ENCODE results near the gene PHACTR4.
A peak's percentile ranks its signal among the peaks of the same experiment; 100 is the strongest.
"Not testable (repeated sequence)": the region's sequence is repeated elsewhere in the genome, so short reads cannot be mapped to it uniquely, and the experiment has no call there.

Gene PHACTR4

GRCh38 chr1:28341591-28341990 is 27.9 kb upstream of the PHACTR4 start:
- no peaks in the 10 kb centered on the region for H3K4me1 ChIP-seq (ENCODE audit: insufficient read depth, low read length)
- H3K27ac ChIP-seq (ENCODE audit: low read length) = no peak overlapping the region
- no peaks in the 10 kb centered on the region for H3K27me3 ChIP-seq (ENCODE audit: insufficient read depth, low read length)
- H3K9me3 ChIP-seq (ENCODE audit: insufficient read depth, low read depth, low read length) = no peaks in the 10 kb centered on the region
- no peak overlapping the region for H3K9ac ChIP-seq (ENCODE audit: low read depth, low read length)
- no peak overlapping the region for H3K4me3 ChIP-seq (ENCODE audit: low read length)
- no peaks in the 10 kb centered on the region for H3K36me3 ChIP-seq (ENCODE audit: insufficient read depth, low read depth, low read length)

GRCh38 chr1:28343405-28343804 is 26.1 kb upstream of the PHACTR4 start:
- Histone ChIP-seq H3K4me1 (ENCODE audit: insufficient read depth, low read length) (no peaks in the 10 kb centered on the region), H3K9ac (ENCODE audit: low read depth, low read length) (no peak overlapping the region), H3K9me3 (ENCODE audit: insufficient read depth, low read depth, low read length) (no peaks in the 10 kb centered on the region), H3K36me3 (ENCODE audit: insufficient read depth, low read depth, low read length) (no peaks in the 10 kb centered on the region), H3K4me3 (ENCODE audit: low read length) (no peak overlapping the region), H3K27me3 (ENCODE audit: insufficient read depth, low read length) (no peaks in the 10 kb centered on the region), H3K27ac (ENCODE audit: low read length) (no peak overlapping the region)

GRCh38 chr1:28353248-28353810 is 16.2 kb upstream of the PHACTR4 start:
- H3K4me1 ChIP-seq (ENCODE audit: insufficient read depth, low read length); H3K36me3 ChIP-seq (ENCODE audit: insufficient read depth, low read depth, low read length); H3K27me3 ChIP-seq (ENCODE audit: insufficient read depth, low read length); H3K4me3 ChIP-seq (ENCODE audit: low read length); H3K9me3 ChIP-seq (ENCODE audit: insufficient read depth, low read depth, low read length); H3K27ac ChIP-seq (ENCODE audit: low read length); H3K9ac ChIP-seq (ENCODE audit: low read depth, low read length): not testable (repeated sequence)

- no peak overlapping the region for H3K27ac ChIP-seq (ENCODE audit: low read length)
These were observed 15.4 kb upstream of the PHACTR4 start for GRCh38 chr1:28354121-28354520.

DNA sequence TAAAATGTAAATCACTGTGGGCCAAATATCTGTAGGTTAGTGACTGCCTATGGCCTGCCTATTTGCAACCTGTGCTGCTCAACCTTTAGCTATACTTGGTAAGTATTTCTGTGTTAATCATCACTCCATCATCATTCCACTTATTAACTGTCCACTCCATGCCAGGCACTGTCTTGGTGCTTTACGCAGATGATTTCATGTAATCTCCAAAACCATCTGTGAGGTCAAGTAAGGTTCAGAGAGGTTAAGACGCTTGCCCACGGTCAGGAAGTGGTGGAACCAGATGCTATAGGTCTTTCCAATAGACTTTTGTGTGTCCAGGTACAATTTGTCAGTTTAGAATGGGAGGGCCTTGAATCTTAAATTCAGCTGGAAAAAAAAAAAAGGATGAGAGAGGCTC is 10.8 kb upstream of the PHACTR4 start:
- H3K4me1 ChIP-seq (ENCODE audit: insufficient read depth, low read length) = no peaks in the 10 kb centered on the region
- no peak overlapping the region for H3K9ac ChIP-seq (ENCODE audit: low read depth, low read length)
- no peaks in the 10 kb centered on the region for H3K9me3 ChIP-seq (ENCODE audit: insufficient read depth, low read depth, low read length)
- H3K4me3 ChIP-seq (ENCODE audit: low read length) = no peak overlapping the region
- H3K27ac ChIP-seq (ENCODE audit: low read length) = no peak overlapping the region
- no peaks in the 10 kb centered on the region for H3K27me3 ChIP-seq (ENCODE audit: insufficient read depth, low read length)
- no peaks in the 10 kb centered on the region for H3K36me3 ChIP-seq (ENCODE audit: insufficient read depth, low read depth, low read length)

More at GRCh38 chr1:28354121-28354520, 15.4 kb upstream of the PHACTR4 start:
- Histone ChIP-seq H3K4me3 (ENCODE audit: low read length) (no peak overlapping the region), H3K4me1 (ENCODE audit: insufficient read depth, low read length) (no peaks in the 10 kb centered on the region), H3K36me3 (ENCODE audit: insufficient read depth, low read depth, low read length) (no peaks in the 10 kb centered on the region), H3K9me3 (ENCODE audit: insufficient read depth, low read depth, low read length) (no peaks in the 10 kb centered on the region), H3K9ac (ENCODE audit: low read depth, low read length) (no peak overlapping the region), H3K27me3 (ENCODE audit: insufficient read depth, low read length) (no peaks in the 10 kb centered on the region)

GRCh38 chr1:28359592-28360239 is 9.8 kb upstream of the PHACTR4 start:
- H3K27ac ChIP-seq (ENCODE audit: low read length) = no peak overlapping the region
- H3K4me3 ChIP-seq (ENCODE audit: low read length) = no peak overlapping the region
- H3K27me3 ChIP-seq (ENCODE audit: insufficient read depth, low read length) = no peaks in the 10 kb centered on the region
- H3K36me3 ChIP-seq (ENCODE audit: insufficient read depth, low read depth, low read length) = no peaks in the 10 kb centered on the region
- no peaks in the 10 kb centered on the region for H3K9me3 ChIP-seq (ENCODE audit: insufficient read depth, low read depth, low read length)
- H3K4me1 ChIP-seq (ENCODE audit: insufficient read depth, low read length) = no peaks in the 10 kb centered on the region
- no peak overlapping the region for H3K9ac ChIP-seq (ENCODE audit: low read depth, low read length)

DNA sequence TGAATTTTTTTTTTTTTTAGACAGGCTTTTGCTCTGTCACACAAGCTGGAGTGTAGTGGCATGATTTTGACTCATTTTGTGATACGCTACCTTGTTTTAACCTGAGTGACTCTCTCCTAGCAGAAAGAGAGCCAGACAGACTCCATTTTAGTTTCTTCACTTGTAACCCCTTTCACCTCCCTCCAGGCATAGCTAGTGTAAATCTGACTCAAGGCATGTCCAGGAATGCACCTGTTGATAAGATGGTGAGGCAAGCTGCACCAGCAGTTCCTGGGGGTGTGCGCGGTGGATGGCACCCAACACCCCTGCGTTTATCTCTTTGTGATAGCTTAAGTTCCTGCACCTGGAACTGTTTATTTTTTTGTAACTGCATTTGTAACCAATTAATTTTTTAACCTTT is 4.7 kb upstream of the PHACTR4 start:
- no peaks in the 10 kb centered on the region for H3K9me3 ChIP-seq (ENCODE audit: insufficient read depth, low read depth, low read length)
- no peak overlapping the region for H3K4me3 ChIP-seq (ENCODE audit: low read length)
- H3K27me3 ChIP-seq (ENCODE audit: insufficient read depth, low read length) = no peaks in the 10 kb centered on the region
- H3K9ac ChIP-seq (ENCODE audit: low read depth, low read length) = no peak overlapping the region
- H3K36me3 ChIP-seq (ENCODE audit: insufficient read depth, low read depth, low read length) = no peaks in the 10 kb centered on the region
- peaks cover 4% of the 10 kb centered on the region; the same call in 1 of the 2 replicates for H3K4me1 ChIP-seq (ENCODE audit: insufficient read depth, low read length)
- no peak overlapping the region for H3K27ac ChIP-seq (ENCODE audit: low read length)

- no peak overlapping the region for H3K9ac ChIP-seq (ENCODE audit: low read depth, low read length)
- peaks cover 4% of the 10 kb centered on the region; the same call in 1 of the 2 replicates for H3K4me1 ChIP-seq (ENCODE audit: insufficient read depth, low read length)
- no peak overlapping the region for H3K4me3 ChIP-seq (ENCODE audit: low read length)
- no peak overlapping the region for H3K27ac ChIP-seq (ENCODE audit: low read length)
- no peaks in the 10 kb centered on the region for H3K27me3 ChIP-seq (ENCODE audit: insufficient read depth, low read length)
- H3K36me3 ChIP-seq (ENCODE audit: insufficient read depth, low read depth, low read length) = no peaks in the 10 kb centered on the region
- no peaks in the 10 kb centered on the region for H3K9me3 ChIP-seq (ENCODE audit: insufficient read depth, low read depth, low read length)
These were observed 3.7 kb upstream of the PHACTR4 start for GRCh38 chr1:28365864-28366263.

GRCh38 chr1:28368608-28369007 is 932 bp upstream of the PHACTR4 start:
- not testable (repeated sequence) for H3K4me3 ChIP-seq (ENCODE audit: low read length); H3K9me3 ChIP-seq (ENCODE audit: insufficient read depth, low read depth, low read length); H3K4me1 ChIP-seq (ENCODE audit: insufficient read depth, low read length); H3K36me3 ChIP-seq (ENCODE audit: insufficient read depth, low read depth, low read length); H3K27ac ChIP-seq (ENCODE audit: low read length); H3K27me3 ChIP-seq (ENCODE audit: insufficient read depth, low read length)
- H3K9ac ChIP-seq (ENCODE audit: low read depth, low read length) = peak overlapping the region; percentile 90; the same call in 1 of the 2 replicates

- peaks cover 8% of the 10 kb centered on the region; the same call in 1 of the 2 replicates for H3K4me1 ChIP-seq (ENCODE audit: insufficient read depth, low read length)
- no peaks in the 10 kb centered on the region for H3K9me3 ChIP-seq (ENCODE audit: insufficient read depth, low read depth, low read length)
- peak overlapping the region; percentile 79 for H3K4me3 ChIP-seq (ENCODE audit: low read length)
- peak overlapping the region; percentile 90 for H3K9ac ChIP-seq (ENCODE audit: low read depth, low read length)
- H3K27me3 ChIP-seq (ENCODE audit: insufficient read depth, low read length) = no peaks in the 10 kb centered on the region
- peaks cover 6% of the 10 kb centered on the region; the same call in 1 of the 2 replicates for H3K36me3 ChIP-seq (ENCODE audit: insufficient read depth, low read depth, low read length)
- H3K27ac ChIP-seq (ENCODE audit: low read length) = peak overlapping the region; percentile 31
These were observed 884 bp downstream of the PHACTR4 start for GRCh38 chr1:28370239-28371009.

DNA sequence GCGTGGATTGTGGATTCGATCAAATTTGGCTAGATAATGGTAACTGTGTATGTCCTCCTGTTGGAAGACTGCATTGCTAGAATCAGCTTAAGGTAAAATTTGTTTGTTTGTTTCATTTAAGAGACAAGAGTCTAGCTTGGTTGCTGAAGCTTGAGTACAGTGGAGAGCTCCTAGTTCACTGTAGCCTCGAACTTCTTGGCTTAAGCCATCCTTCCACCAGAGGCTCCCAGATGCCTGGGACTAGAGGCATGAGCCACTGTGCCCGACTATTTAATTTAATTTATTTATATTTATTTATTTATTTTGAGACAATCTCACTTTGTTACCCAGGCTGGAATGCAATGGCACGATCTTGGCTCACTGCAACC is 1.5 kb downstream of the PHACTR4 start:
- H3K9ac ChIP-seq (ENCODE audit: low read depth, low read length) = peak overlapping the region; percentile 90; the same call in 1 of the 2 replicates
- no peak overlapping the region for H3K27ac ChIP-seq (ENCODE audit: low read length)
- H3K27me3 ChIP-seq (ENCODE audit: insufficient read depth, low read length) = no peaks in the 10 kb centered on the region
- H3K9me3 ChIP-seq (ENCODE audit: insufficient read depth, low read depth, low read length) = no peaks in the 10 kb centered on the region
- H3K4me1 ChIP-seq (ENCODE audit: insufficient read depth, low read length) = peaks cover 8% of the 10 kb centered on the region; the same call in 1 of the 2 replicates
- H3K4me3 ChIP-seq (ENCODE audit: low read length) = peak overlapping the region; percentile 79; the same call in 1 of the 2 replicates
- peaks cover 6% of the 10 kb centered on the region; the same call in 1 of the 2 replicates for H3K36me3 ChIP-seq (ENCODE audit: insufficient read depth, low read depth, low read length)

- not testable (repeated sequence) for H3K9me3 ChIP-seq (ENCODE audit: insufficient read depth, low read depth, low read length); H3K27ac ChIP-seq (ENCODE audit: low read length); H3K27me3 ChIP-seq (ENCODE audit: insufficient read depth, low read length); H3K4me3 ChIP-seq (ENCODE audit: low read length); H3K9ac ChIP-seq (ENCODE audit: low read depth, low read length); H3K4me1 ChIP-seq (ENCODE audit: insufficient read depth, low read length); H3K36me3 ChIP-seq (ENCODE audit: insufficient read depth, low read depth, low read length)
These were observed 3.9 kb downstream of the PHACTR4 start for GRCh38 chr1:28373450-28373849.

Measured in iPS-20b (cell line).